ENCODE data around the gene PCBP2. TPM values are rescaled to one million over a fixed set of nuclear protein-coding genes. Genes with fewer than 3 reads are reported as not detected.

The PCBP2 gene
- total RNA-seq, 2 donors from 2014 or later = 322 to 534 TPM

DNA sequence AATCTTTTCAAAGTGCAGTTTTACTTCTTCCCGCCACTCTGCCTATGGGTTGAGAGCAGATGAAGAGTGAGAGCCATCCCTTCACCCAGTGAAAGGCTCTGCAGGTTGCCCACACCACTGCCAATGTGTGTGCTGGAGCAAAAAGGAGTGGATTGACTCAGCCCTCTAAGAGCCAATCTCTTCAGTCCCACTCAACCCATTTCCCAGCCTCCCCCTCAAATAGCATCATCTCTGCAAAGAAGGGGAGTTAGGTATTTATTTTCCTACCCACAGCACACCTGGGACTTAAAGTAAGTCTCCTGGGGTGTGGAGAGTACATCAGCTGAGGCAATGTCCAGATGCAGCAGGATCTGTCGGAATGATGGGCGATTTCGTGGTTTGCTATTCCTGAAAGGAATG is 32.1 kb downstream of the PCBP2 start:
- no peaks in the 10 kb centered on the region for H3K9me3 ChIP-seq
- H3K27ac ChIP-seq = no peak overlapping the region
- intact Hi-C loops (cut with DNase I) = no loop called here
- no peak overlapping the region for H3K4me3 ChIP-seq
- no peaks in the 10 kb centered on the region for H3K27me3 ChIP-seq (replicated peaks; ENCODE audit: insufficient read depth)
- WGBS = 90% methylated on average over 4 of the region's 4 CpGs
- peaks cover 0 to 9% of the 10 kb centered on the region in 2 donors for H3K36me3 ChIP-seq
- H3K4me1 ChIP-seq (replicated peaks) = no peaks in the 10 kb centered on the region
- no peak for DNase-seq (ENCODE audit: low spot score)
- TF ChIP-seq, protein P1, sequence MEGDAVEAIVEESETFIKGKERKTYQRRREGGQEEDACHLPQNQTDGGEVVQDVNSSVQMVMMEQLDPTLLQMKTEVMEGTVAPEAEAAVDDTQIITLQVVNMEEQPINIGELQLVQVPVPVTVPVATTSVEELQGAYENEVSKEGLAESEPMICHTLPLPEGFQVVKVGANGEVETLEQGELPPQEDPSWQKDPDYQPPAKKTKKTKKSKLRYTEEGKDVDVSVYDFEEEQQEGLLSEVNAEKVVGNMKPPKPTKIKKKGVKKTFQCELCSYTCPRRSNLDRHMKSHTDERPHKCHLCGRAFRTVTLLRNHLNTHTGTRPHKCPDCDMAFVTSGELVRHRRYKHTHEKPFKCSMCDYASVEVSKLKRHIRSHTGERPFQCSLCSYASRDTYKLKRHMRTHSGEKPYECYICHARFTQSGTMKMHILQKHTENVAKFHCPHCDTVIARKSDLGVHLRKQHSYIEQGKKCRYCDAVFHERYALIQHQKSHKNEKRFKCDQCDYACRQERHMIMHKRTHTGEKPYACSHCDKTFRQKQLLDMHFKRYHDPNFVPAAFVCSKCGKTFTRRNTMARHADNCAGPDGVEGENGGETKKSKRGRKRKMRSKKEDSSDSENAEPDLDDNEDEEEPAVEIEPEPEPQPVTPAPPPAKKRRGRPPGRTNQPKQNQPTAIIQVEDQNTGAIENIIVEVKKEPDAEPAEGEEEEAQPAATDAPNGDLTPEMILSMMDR (IDR thresholded peaks at IDR 0.05) = no peak
- TF ChIP-seq POLR2AphosphoS5 (IDR thresholded peaks at IDR 0.05) = no peak

DNA sequence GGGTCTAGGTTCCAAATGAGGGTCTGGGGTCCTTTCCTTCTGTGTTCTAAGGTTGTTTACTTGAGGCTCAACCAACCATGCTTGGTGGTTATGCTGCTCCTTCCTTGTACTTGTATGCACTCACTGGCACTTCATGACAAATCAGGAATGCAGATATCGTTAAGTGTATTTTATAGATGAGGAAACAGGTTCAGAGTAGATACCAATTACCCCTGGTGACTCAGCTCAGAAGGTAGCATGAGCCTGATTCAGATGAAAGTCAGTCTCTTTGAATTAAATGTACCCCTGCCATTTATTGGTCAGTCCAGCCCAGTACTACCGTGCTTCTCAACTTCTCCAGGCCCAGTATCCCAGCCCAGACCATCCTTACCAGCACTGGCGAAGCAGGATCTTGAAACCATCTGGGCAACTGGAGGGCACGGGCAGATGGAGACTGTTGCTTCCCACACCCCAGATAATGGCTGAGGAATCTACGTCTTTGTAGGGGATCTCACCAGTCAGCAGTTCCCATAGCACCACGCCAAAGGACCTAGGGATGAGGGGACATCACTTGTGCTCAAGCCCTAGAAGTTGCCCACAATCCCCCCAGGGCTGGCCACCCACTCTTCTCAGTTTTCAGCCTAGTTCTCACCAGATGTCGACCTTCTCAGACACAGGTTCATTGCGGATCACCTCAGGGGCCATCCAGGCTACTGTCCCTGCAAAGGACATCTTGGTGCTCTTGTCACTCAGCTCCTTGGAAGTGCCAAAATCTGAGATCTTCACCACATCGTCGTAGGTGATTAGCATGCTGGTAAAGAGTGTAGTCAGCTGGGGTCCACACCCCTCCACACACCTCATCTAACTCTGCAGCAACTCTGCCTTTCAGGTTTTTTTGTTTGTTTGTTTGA is 33.0 kb downstream of the PCBP2 start:
- 84% methylated on average over 10 of the region's 10 CpGs for WGBS
- H3K4me1 ChIP-seq (replicated peaks) = no peaks in the 10 kb centered on the region
- no peak for DNase-seq (ENCODE audit: low spot score)
- no peak overlapping the region for H3K27ac ChIP-seq
- H3K36me3 ChIP-seq = peaks cover 0 to 7% of the 10 kb centered on the region in 2 donors
- no peak overlapping the region for H3K4me3 ChIP-seq
- no peaks in the 10 kb centered on the region for H3K9me3 ChIP-seq
- intact Hi-C loops (cut with DNase I) = no loop called here
- TF ChIP-seq POLR2AphosphoS5 (IDR thresholded peaks at IDR 0.05) (no peak), POLR2A (IDR thresholded peaks at IDR 0.05) (no peak)
- TF ChIP-seq, protein P1 (IDR thresholded peaks at IDR 0.05) = no peak
- H3K27me3 ChIP-seq (replicated peaks; ENCODE audit: insufficient read depth) = no peaks in the 10 kb centered on the region

DNA sequence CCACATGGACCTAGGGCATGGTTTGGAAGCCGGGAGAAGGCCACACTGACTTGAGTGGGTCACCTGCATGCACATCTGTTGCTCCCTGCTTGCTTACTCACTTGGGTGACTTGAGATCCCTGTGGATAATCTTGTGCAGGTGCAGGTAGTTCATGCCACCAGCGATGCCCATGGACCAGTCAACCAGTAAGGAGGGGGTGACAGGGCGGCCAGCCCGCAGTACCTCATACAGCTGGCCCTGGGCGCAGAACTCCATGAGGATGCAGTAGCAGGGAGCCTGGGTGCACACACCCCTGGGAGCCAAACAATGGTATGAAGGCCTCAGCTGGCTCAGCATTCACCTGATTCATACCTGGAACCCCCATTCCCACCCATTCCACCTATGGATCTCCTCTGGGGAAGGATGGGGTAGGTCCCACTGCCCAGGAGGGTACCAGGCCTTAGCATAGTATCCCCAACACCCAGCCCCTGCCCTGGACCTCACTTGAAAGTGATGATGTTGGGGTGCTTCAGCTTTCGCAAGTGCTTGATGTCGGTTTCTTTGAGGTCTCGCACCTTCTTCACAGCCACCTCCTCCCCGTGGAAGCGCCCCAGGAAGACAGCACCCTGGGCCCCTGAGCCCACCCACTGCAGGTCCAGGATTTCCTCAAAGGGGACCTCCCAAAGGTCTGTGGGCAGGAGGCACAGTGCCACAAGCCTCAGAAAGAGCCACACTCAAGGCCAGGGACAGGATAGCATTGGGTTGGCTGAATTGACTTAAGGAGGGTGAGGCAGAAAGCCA is 34.2 kb downstream of the PCBP2 start:
- no peak for DNase-seq (ENCODE audit: low spot score)
- intact Hi-C loops (cut with DNase I) = no loop called here

DNA sequence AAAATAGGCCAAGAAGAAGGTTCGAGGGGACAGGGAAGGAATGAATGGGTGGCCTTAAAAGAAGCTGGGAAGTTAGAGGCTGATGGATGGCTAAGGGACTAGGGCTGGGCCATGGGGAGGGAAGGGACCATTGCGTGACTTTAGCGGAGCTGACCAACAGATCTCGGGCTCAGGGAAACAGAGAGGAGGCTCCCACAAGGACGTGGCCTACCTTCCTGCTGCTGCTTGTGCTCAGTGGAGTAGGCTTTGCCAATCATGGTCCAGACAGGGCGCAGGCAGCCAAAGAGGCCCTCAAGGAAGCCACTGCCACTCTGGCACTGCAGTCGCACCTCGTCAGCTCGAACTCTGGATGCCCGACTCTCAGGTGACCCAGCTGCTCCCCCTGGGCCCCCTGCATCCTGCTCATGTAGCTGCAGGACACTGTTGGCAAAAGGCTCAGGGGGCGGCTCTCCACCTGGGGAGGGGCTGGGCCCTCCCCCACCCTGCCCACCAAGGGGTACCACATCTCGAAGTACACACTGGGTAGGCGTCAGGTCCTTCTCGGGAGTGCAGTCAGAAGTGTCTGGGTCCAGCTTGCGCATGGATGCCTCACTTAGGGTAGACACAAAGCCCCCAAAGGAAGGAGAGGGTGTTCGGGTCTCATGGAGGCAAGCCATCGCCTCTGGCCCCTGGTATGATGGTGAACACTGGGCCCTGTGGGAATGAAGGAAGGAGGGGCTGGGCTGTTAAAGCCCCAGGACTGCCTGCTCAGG is 35.0 kb downstream of the PCBP2 start:
- Histone ChIP-seq H3K36me3 (no peaks in the 10 kb centered on the region), H3K27ac (no peak overlapping the region), H3K4me1 (replicated peaks) (no peaks in the 10 kb centered on the region), H3K4me3 (no peak overlapping the region), H3K27me3 (replicated peaks; ENCODE audit: insufficient read depth) (no peaks in the 10 kb centered on the region), H3K9me3 (no peaks in the 10 kb centered on the region)
- 77% methylated on average over 17 of the region's 17 CpGs for WGBS
- TF ChIP-seq POLR2AphosphoS5 (IDR thresholded peaks at IDR 0.05) (no peak), POLR2A (IDR thresholded peaks at IDR 0.05) (no peak)
- TF ChIP-seq, protein P1 (IDR thresholded peaks at IDR 0.05) = no peak
- intact Hi-C loops (cut with DNase I) = no loop called here
- DNase-seq (ENCODE audit: low spot score) = no peak

More for the DNA sequence above, 34.2 kb downstream of the PCBP2 start:
- H3K9me3 ChIP-seq = no peaks in the 10 kb centered on the region
- WGBS = 95% methylated on average over 10 of the region's 10 CpGs
- H3K27ac ChIP-seq = no peak overlapping the region
- no peak for TF ChIP-seq POLR2AphosphoS5 (IDR thresholded peaks at IDR 0.05)
- H3K4me1 ChIP-seq (replicated peaks) = no peaks in the 10 kb centered on the region
- no peaks in the 10 kb centered on the region for H3K36me3 ChIP-seq
- H3K4me3 ChIP-seq = no peak overlapping the region
- H3K27me3 ChIP-seq (replicated peaks; ENCODE audit: insufficient read depth) = no peaks in the 10 kb centered on the region

Measured in prostate gland (tissue), 2 donors.